Measurements from ENCODE around the gene HASPIN.

Gene HASPIN

DNA sequence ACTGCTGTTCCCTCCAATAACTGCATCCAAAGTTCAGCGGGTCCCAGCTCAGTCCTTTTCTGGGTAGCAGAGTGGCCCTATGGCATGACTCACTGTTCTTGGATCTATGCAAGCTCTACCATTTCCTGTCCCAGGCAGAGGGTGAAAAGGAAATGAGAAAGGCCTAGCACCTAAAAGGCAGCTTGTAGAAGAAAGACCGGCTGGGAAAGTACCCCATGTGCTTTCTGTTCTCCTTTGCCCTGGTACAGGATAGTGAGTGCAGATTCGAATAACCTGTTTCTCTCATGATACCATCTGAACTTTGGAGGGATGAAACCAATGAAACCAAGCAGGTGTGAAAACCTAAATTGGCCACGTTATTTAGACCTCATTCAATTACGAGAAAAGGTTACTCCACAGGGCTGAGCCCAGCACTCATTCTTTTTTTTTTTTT lies 12.7 kb upstream of the HASPIN start:
- Histone ChIP-seq H2AK5ac (ENCODE audit: low read depth, low read length) (no peak overlapping the region), H3K4ac (ENCODE audit: low read length) (no peak overlapping the region), H3K4me2 (ENCODE audit: insufficient read depth, low read length, poor library complexity, severe bottlenecking) (no peak overlapping the region), H3K79me1 (ENCODE audit: low read depth, low read length) (no peaks in the 10 kb centered on the region), H3K14ac (ENCODE audit: low read length) (no peak overlapping the region), H2BK5ac (ENCODE audit: low read length) (no peak overlapping the region), H2AFZ (ENCODE audit: low read length) (no peak overlapping the region), H3K27ac (replicated peaks; ENCODE audit: low read length) (no peak overlapping the region), H2BK12ac (ENCODE audit: low read length) (no peak overlapping the region), H3K9me3 (replicated peaks in 1 of 2; ENCODE audit: control insufficient read depth in 2 of 2, insufficient read depth in 1 of 2, low read depth in 1 of 2, low read length in 2 of 2) (no peaks in the 10 kb centered on the region), H3K27me3 (ENCODE audit: control insufficient read depth in 3 of 3, insufficient read depth in 3 of 3, low read depth in 1 of 3, low read length in 3 of 3) (no peaks in the 10 kb centered on the region), H2BK15ac (ENCODE audit: low read length) (no peak overlapping the region), H4K91ac (ENCODE audit: low read depth, low read length, poor library complexity) (no peak overlapping the region), H4K8ac (ENCODE audit: low read depth, low read length) (no peak overlapping the region), H3K18ac (ENCODE audit: low read length) (no peak overlapping the region), H3K4me1 (ENCODE audit: control insufficient read depth in 2 of 2, insufficient read depth in 1 of 2, low read depth in 1 of 2, low read length in 2 of 2) (no peaks in the 10 kb centered on the region), H3K36me3 (replicated peaks in 1 of 2; ENCODE audit: control insufficient read depth in 2 of 2, insufficient read depth in 2 of 2, low read length in 2 of 2) (peaks cover 9 to 29% of the 10 kb centered on the region in 2 donors), H3K23ac (ENCODE audit: low read depth, low read length, poor library complexity) (no peak overlapping the region), H3K4me3 (ENCODE audit: low read length in 2 of 2) (no peak overlapping the region), H3K9ac (ENCODE audit: low read depth, low read length, poor library complexity) (no peak overlapping the region), H2BK120ac (ENCODE audit: low read depth, low read length) (no peak overlapping the region)
- no CpG with 5 or more reads among the region's 5 CpGs for WGBS, 2 donors (ENCODE audit: extremely low coverage in 2 of 2, insufficient read length in 2 of 2, insufficient replicate concordance in 1 of 2)
- DNase-seq (ENCODE audit: low spot score), result no peak

DNA sequence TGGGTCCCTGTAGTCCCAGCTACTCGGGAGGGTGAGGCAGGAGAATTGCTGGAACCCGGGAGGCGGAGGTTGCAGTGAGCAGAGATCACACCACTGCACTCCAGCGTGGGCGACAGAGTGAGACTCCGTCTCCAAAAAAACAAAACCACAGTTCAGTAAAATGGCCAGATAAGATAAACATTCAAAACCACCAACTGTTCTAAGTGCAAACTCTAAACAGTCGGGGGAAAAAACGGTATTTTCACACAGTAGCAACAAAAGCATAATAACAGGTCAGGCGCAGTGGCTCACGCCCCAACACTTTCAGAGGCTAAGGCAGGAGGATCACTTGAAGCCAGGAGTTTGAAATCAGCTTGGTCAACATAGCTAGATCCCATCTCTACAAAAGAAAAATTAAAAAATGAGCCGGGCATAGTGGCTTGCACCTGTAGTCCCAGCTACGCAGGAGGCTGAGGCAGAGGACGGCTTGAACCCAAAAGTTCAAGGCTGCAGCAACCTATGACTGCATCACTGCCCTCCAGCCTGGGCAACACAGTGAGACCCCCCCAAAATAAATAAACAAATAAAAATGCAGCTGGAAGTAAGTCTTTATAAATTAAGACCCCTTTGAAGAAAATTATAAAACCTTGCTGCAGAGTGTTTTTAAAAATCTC lies 10.8 kb upstream of the HASPIN start:
- Histone ChIP-seq H2BK120ac (ENCODE audit: low read depth, low read length) (no peak overlapping the region), H3K36me3 (replicated peaks in 1 of 2; ENCODE audit: control insufficient read depth in 2 of 2, insufficient read depth in 2 of 2, low read length in 2 of 2) (peaks cover 18 to 49% of the 10 kb centered on the region in 2 donors), H2BK12ac (ENCODE audit: low read length) (no peak overlapping the region), H3K4me2 (ENCODE audit: insufficient read depth, low read length, poor library complexity, severe bottlenecking) (no peak overlapping the region), H3K4me3 (ENCODE audit: low read length in 2 of 2) (no peak overlapping the region), H3K23ac (ENCODE audit: low read depth, low read length, poor library complexity) (no peak overlapping the region), H3K9me3 (replicated peaks in 1 of 2; ENCODE audit: control insufficient read depth in 2 of 2, insufficient read depth in 1 of 2, low read depth in 1 of 2, low read length in 2 of 2) (no peaks in the 10 kb centered on the region), H3K4ac (ENCODE audit: low read length) (no peak overlapping the region), H4K8ac (ENCODE audit: low read depth, low read length) (no peak overlapping the region), H3K27me3 (ENCODE audit: control insufficient read depth in 3 of 3, insufficient read depth in 3 of 3, low read depth in 1 of 3, low read length in 3 of 3) (no peaks in the 10 kb centered on the region), H2BK15ac (ENCODE audit: low read length) (no peak overlapping the region), H3K14ac (ENCODE audit: low read length) (no peak overlapping the region), H3K9ac (ENCODE audit: low read depth, low read length, poor library complexity) (no peak overlapping the region), H3K27ac (replicated peaks; ENCODE audit: low read length) (no peak overlapping the region), H3K79me1 (ENCODE audit: low read depth, low read length) (no peaks in the 10 kb centered on the region), H2BK5ac (ENCODE audit: low read length) (no peak overlapping the region), H2AFZ (ENCODE audit: low read length) (no peak overlapping the region), H3K4me1 (ENCODE audit: control insufficient read depth in 2 of 2, insufficient read depth in 1 of 2, low read depth in 1 of 2, low read length in 2 of 2) (no peaks in the 10 kb centered on the region), H3K18ac (ENCODE audit: low read length) (no peak overlapping the region), H4K91ac (ENCODE audit: low read depth, low read length, poor library complexity) (no peak overlapping the region), H2AK5ac (ENCODE audit: low read depth, low read length) (no peak overlapping the region)
- DNase-seq (ENCODE audit: low spot score), result no peak
- WGBS, 2 donors (ENCODE audit: extremely low coverage in 2 of 2, insufficient read length in 2 of 2, insufficient replicate concordance in 1 of 2), result no CpG with 5 or more reads among the region's 13 CpGs

- Histone ChIP-seq H3K4ac (ENCODE audit: low read length) (no peak overlapping the region), H3K4me1 (ENCODE audit: control insufficient read depth in 2 of 2, insufficient read depth in 1 of 2, low read depth in 1 of 2, low read length in 2 of 2) (no peaks in the 10 kb centered on the region), H3K23ac (ENCODE audit: low read depth, low read length, poor library complexity) (no peak overlapping the region), H3K14ac (ENCODE audit: low read length) (no peak overlapping the region), H2BK15ac (ENCODE audit: low read length) (no peak overlapping the region), H3K18ac (ENCODE audit: low read length) (no peak overlapping the region), H3K4me3 (ENCODE audit: low read length in 2 of 2) (no peak overlapping the region), H3K4me2 (ENCODE audit: insufficient read depth, low read length, poor library complexity, severe bottlenecking) (no peak overlapping the region), H2AFZ (ENCODE audit: low read length) (no peak overlapping the region), H3K9ac (ENCODE audit: low read depth, low read length, poor library complexity) (no peak overlapping the region), H4K8ac (ENCODE audit: low read depth, low read length) (no peak overlapping the region), H2BK120ac (ENCODE audit: low read depth, low read length) (no peak overlapping the region), H3K27ac (replicated peaks; ENCODE audit: low read length) (no peak overlapping the region), H2AK5ac (ENCODE audit: low read depth, low read length) (no peak overlapping the region), H3K79me1 (ENCODE audit: low read depth, low read length) (no peaks in the 10 kb centered on the region), H2BK5ac (ENCODE audit: low read length) (no peak overlapping the region), H2BK12ac (ENCODE audit: low read length) (no peak overlapping the region), H4K91ac (ENCODE audit: low read depth, low read length, poor library complexity) (no peak overlapping the region), H3K27me3 (ENCODE audit: control insufficient read depth in 3 of 3, insufficient read depth in 3 of 3, low read depth in 1 of 3, low read length in 3 of 3) (no peaks in the 10 kb centered on the region), H3K36me3 (replicated peaks in 1 of 2; ENCODE audit: control insufficient read depth in 2 of 2, insufficient read depth in 2 of 2, low read length in 2 of 2) (peaks cover 24 to 72% of the 10 kb centered on the region in 2 donors), H3K9me3 (replicated peaks in 1 of 2; ENCODE audit: control insufficient read depth in 2 of 2, insufficient read depth in 1 of 2, low read depth in 1 of 2, low read length in 2 of 2) (no peaks in the 10 kb centered on the region)
- no CpG with 5 or more reads among the region's 8 CpGs for WGBS, 2 donors (ENCODE audit: extremely low coverage in 2 of 2, insufficient read length in 2 of 2, insufficient replicate concordance in 1 of 2)
- no peak for DNase-seq (ENCODE audit: low spot score)
Measured at GRCh38 chr17:3715296-3715695, 8.4 kb upstream of the HASPIN start.

DNA sequence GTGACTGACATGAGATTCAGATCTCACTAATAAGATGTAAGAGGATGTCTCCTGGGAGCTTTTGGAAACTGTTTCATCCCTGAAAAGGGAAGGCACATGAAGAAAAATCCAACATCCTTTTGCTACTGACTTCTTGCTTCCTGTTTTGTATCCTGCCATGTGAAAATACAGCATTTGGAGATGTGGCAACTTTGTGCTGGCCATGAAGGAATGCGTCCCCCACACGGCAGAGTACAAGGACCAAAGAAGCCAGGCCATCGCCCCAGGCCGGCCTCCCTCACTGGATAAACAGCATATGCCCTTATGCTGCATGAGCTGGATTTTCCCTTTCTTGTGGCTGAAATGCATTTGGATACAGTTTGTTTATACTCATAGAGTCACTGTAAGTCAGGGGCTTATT lies 5.5 kb upstream of the HASPIN start:
- H3K9ac ChIP-seq (ENCODE audit: low read depth, low read length, poor library complexity), result no peak overlapping the region
- H3K79me1 ChIP-seq (ENCODE audit: low read depth, low read length), result no peaks in the 10 kb centered on the region
- H3K27me3 ChIP-seq (ENCODE audit: control insufficient read depth in 3 of 3, insufficient read depth in 3 of 3, low read depth in 1 of 3, low read length in 3 of 3), result no peaks in the 10 kb centered on the region
- H4K8ac ChIP-seq (ENCODE audit: low read depth, low read length), result no peak overlapping the region
- H3K36me3 ChIP-seq (replicated peaks in 1 of 2; ENCODE audit: control insufficient read depth in 2 of 2, insufficient read depth in 2 of 2, low read length in 2 of 2), result peaks cover 24 to 70% of the 10 kb centered on the region in 2 donors
- H4K91ac ChIP-seq (ENCODE audit: low read depth, low read length, poor library complexity), result no peak overlapping the region
- no CpG with 5 or more reads among the region's 4 CpGs for WGBS, 2 donors (ENCODE audit: extremely low coverage in 2 of 2, insufficient read length in 2 of 2, insufficient replicate concordance in 1 of 2)
- no peak overlapping the region for H3K14ac ChIP-seq (ENCODE audit: low read length)
- no peaks in the 10 kb centered on the region for H3K9me3 ChIP-seq (replicated peaks in 1 of 2; ENCODE audit: control insufficient read depth in 2 of 2, insufficient read depth in 1 of 2, low read depth in 1 of 2, low read length in 2 of 2)
- H2BK12ac ChIP-seq (ENCODE audit: low read length), result no peak overlapping the region
- H3K27ac ChIP-seq (replicated peaks; ENCODE audit: low read length), result no peak overlapping the region
- H2AFZ ChIP-seq (ENCODE audit: low read length), result no peak overlapping the region
- no peak overlapping the region for H3K4me3 ChIP-seq (ENCODE audit: low read length in 2 of 2)
- no peak for DNase-seq (ENCODE audit: low spot score)
- H3K4ac ChIP-seq (ENCODE audit: low read length), result no peak overlapping the region
- H3K18ac ChIP-seq (ENCODE audit: low read length), result no peak overlapping the region
- H3K4me2 ChIP-seq (ENCODE audit: insufficient read depth, low read length, poor library complexity, severe bottlenecking), result no peak overlapping the region
- no peak overlapping the region for H2BK15ac ChIP-seq (ENCODE audit: low read length)
- H2BK5ac ChIP-seq (ENCODE audit: low read length), result no peak overlapping the region
- no peak overlapping the region for H2BK120ac ChIP-seq (ENCODE audit: low read depth, low read length)
- H3K23ac ChIP-seq (ENCODE audit: low read depth, low read length, poor library complexity), result no peak overlapping the region
- peaks cover 3 to 7% of the 10 kb centered on the region in 2 donors for H3K4me1 ChIP-seq (ENCODE audit: control insufficient read depth in 2 of 2, insufficient read depth in 1 of 2, low read depth in 1 of 2, low read length in 2 of 2)
- no peak overlapping the region for H2AK5ac ChIP-seq (ENCODE audit: low read depth, low read length)

Data from neuronal stem cell (in vitro differentiated cells).